ENCODE measurements around the gene NMNAT2. TPM values are rescaled to one million over a fixed set of nuclear protein-coding genes. Genes with fewer than 3 reads are reported as not detected.

Gene NMNAT2
- total and polyA plus RNA-seq, 9 donors = 0.49 to 2.5 (median 0.98) TPM

DNA sequence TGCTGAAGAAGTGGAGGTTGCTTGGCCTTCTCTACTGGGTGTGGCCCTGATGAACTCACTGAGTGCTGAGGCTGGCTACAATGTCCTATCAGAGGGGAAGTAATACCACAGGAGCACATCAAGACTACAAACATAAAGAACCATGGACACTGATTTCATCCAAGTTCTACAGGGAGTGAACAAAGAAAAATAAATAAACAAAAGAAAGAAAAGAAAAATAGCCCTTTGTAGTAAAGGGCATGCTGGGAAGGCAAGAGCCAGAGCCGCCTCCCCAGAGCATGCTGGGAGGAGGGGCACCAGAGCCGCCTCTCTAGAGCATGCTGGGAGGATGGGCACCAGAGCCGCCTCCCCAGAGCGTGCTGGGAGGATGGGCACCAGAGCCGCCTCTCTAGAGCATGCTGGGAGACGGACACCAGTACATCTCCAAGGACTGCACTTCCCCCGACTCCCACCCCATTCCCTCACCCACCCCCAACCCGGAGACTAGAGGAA, 166.2 kb downstream of the NMNAT2 start:
- H3K4me1 ChIP-seq (ENCODE audit: control insufficient read depth, insufficient read depth, low read length) = no peaks in the 10 kb centered on the region
- H3K27me3 ChIP-seq (ENCODE audit: control insufficient read depth, insufficient read depth, low read length) = no peaks in the 10 kb centered on the region
- no peak overlapping the region for H3K4me3 ChIP-seq (ENCODE audit: low read length)
- peaks cover 14% of the 10 kb centered on the region for H3K9me3 ChIP-seq (replicated peaks; ENCODE audit: control insufficient read depth, low read depth, low read length)
- no peak overlapping the region for H3K27ac ChIP-seq (ENCODE audit: low read length)
- no peak for DNase-seq
- H3K36me3 ChIP-seq (ENCODE audit: control insufficient read depth, insufficient read depth, low read length) = no peaks in the 10 kb centered on the region
- 100% methylated on average over 2 of the region's 8 CpGs for WGBS (ENCODE audit: insufficient coverage)

DNA sequence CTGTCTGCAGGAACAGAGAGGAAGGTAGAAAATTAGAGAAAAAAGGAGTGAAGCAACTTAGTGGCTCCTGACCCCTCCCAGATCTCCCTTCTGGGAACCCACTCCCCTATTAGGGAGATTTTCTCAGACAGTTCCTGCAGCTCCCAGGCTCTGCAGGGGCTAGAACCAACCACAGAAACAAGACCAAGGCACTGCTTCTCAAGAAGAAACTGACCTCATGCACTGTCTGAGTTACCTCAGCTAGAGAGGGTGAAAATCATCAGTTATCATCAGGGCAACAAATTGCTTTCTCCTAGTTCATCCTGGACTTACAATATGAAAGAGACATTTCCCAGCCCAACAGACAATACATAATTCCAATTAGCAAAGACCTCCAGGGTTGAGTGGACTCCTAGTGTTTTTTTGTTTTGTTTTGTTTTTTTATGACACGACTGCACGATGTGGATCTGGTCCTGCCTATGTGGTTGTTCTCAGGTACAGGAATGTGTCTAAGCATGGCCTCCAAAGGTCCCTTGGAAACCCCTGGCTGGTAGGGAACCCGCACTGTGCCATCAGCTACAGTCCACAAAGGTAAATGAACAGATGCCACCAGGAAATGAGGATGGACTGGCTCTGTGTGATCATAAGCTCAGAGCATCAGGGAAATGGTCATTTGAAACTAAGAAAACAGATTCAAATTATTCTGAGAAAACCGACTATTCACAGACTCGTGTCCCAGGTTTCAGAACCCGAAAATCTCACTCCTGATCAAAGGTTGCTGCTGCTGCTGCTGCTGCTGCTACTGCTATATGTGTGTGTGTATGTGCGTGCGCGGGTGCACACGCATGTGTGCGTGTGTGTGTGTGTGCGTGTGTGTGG, 166.8 kb downstream of the NMNAT2 start:
- 100% methylated on average over 4 of the region's 12 CpGs for WGBS (ENCODE audit: insufficient coverage)
- no peaks in the 10 kb centered on the region for H3K36me3 ChIP-seq (ENCODE audit: control insufficient read depth, insufficient read depth, low read length)
- H3K4me3 ChIP-seq (ENCODE audit: low read length) = no peak overlapping the region
- H3K27ac ChIP-seq (ENCODE audit: low read length) = no peak overlapping the region
- peaks cover 14% of the 10 kb centered on the region for H3K9me3 ChIP-seq (replicated peaks; ENCODE audit: control insufficient read depth, low read depth, low read length)
- no peaks in the 10 kb centered on the region for H3K27me3 ChIP-seq (ENCODE audit: control insufficient read depth, insufficient read depth, low read length)
- DNase-seq = no peak
- no peaks in the 10 kb centered on the region for H3K4me1 ChIP-seq (ENCODE audit: control insufficient read depth, insufficient read depth, low read length)

DNA sequence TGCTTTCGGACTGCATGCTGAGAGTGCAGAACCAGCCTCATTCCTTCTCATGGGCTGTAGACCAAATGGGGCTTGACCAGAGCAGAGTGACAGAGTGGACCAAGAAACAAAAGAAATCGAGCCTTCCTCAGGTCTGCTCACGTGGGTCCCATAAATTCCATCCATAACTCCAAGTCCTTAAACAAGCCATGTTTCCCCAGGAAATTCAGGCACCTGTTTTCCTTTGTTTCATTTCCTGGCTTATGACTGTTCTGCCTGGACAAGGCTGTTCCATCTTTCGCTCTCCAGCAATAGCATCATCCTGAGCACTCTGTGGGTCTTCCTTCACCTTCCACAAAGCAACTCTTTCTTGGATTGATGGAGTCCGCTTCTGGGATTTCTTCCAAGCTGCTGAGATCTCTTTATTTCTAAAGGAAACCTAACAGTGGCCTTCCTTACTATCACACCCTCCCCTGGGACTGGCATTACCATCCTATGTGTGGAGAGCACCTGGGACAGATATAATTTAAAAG, 168.2 kb downstream of the NMNAT2 start:
- DNase-seq = no peak
- Histone ChIP-seq H3K4me3 (ENCODE audit: low read length) (no peak overlapping the region), H3K27me3 (ENCODE audit: control insufficient read depth, insufficient read depth, low read length) (no peaks in the 10 kb centered on the region), H3K27ac (ENCODE audit: low read length) (no peak overlapping the region), H3K9me3 (replicated peaks; ENCODE audit: control insufficient read depth, low read depth, low read length) (peaks cover 13% of the 10 kb centered on the region), H3K4me1 (ENCODE audit: control insufficient read depth, insufficient read depth, low read length) (peaks cover 2% of the 10 kb centered on the region), H3K36me3 (ENCODE audit: control insufficient read depth, insufficient read depth, low read length) (no peaks in the 10 kb centered on the region)
- 79% methylated on average over 4 of the region's 5 CpGs for WGBS (ENCODE audit: insufficient coverage)

DNA sequence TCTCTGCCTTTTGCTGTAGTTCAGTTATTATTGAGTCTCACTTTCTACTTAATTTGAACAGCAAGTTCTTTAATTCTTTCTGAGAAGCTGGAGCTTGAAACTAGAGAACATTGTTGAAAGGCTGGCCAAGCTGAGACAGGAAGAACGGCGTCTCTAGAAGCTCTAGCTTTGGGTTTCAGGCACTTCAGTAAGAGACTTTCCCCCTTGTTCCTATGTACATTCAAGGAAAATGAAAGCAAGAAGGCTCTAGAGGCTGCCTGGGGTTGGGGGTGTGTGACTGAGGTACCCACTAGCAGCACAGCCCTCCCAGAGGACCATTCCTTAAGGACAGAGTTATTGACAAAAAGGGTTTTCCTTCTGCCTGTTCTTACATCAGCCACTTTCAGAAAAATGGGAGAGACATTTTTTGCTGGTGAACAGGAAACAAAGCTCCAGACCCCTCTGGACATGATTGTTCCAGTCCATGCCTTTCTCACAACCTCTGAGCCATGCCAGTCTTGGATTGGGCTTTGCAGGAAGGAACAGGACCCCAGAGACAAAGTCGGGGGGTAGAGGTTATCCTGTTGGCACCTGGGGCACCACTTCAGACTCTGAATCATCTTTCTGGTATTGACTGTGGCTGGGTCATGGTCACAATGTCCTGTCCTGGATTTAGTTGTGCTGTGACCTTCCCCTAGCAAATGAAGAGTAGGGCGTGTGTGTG, 169.0 kb downstream of the NMNAT2 start:
- H3K4me3 ChIP-seq (ENCODE audit: low read length) = no peak overlapping the region
- WGBS (ENCODE audit: insufficient coverage) = 80% methylated on average over 1 of the region's 4 CpGs
- H3K9me3 ChIP-seq (replicated peaks; ENCODE audit: control insufficient read depth, low read depth, low read length) = peaks cover 6% of the 10 kb centered on the region
- no peak for DNase-seq
- H3K36me3 ChIP-seq (ENCODE audit: control insufficient read depth, insufficient read depth, low read length) = no peaks in the 10 kb centered on the region
- peaks cover 8% of the 10 kb centered on the region for H3K4me1 ChIP-seq (ENCODE audit: control insufficient read depth, insufficient read depth, low read length)
- no peaks in the 10 kb centered on the region for H3K27me3 ChIP-seq (ENCODE audit: control insufficient read depth, insufficient read depth, low read length)
- no peak overlapping the region for H3K27ac ChIP-seq (ENCODE audit: low read length)

DNA sequence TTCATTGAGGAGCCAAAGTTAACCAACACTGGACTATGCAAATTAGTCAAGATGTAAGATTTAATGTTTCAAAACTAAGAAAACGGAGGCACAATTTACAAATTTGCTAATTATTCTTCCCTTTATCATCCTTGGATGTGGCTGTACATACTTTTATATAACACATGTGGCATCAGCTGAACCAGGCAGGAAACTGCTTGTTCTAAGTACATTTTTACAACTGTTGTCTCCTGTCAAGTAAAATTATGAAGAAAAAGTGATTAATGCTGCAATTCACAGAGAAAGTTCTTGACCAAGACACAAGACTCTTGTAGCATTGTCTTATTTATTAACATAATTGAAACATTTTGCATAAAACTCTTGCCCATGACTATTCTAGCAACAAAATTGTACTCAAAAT, 170.2 kb downstream of the NMNAT2 start:
- H3K9me3 ChIP-seq (replicated peaks; ENCODE audit: control insufficient read depth, low read depth, low read length) = peaks cover 6% of the 10 kb centered on the region
- H3K36me3 ChIP-seq (ENCODE audit: control insufficient read depth, insufficient read depth, low read length) = no peaks in the 10 kb centered on the region
- no peak overlapping the region for H3K4me3 ChIP-seq (ENCODE audit: low read length)
- H3K4me1 ChIP-seq (ENCODE audit: control insufficient read depth, insufficient read depth, low read length) = peaks cover 18% of the 10 kb centered on the region
- no peaks in the 10 kb centered on the region for H3K27me3 ChIP-seq (ENCODE audit: control insufficient read depth, insufficient read depth, low read length)
- H3K27ac ChIP-seq (ENCODE audit: low read length) = no peak overlapping the region
- DNase-seq = no peak
- WGBS (ENCODE audit: insufficient coverage) = 100% methylated on average over 1 of the region's 1 CpG

DNA sequence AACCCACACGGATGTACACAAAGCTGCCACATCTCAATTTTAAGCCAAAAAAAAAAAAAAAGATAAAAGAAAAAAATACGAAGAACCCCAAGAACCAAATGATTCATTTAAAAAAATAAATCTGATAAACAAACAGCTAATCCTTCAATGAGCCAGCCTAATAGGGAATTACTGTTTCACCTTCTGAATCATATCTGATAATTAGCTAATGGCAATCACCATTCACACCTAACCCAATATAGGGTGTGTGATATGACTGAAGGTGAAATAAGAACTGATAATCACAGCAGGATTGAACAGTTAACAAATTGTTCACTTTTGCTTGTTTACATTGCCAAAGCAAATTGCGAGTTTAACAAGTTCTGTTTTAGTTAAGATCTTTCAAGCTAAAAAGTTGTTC, 170.7 kb downstream of the NMNAT2 start:
- Histone ChIP-seq H3K4me1 (ENCODE audit: control insufficient read depth, insufficient read depth, low read length) (peaks cover 19% of the 10 kb centered on the region), H3K27ac (ENCODE audit: low read length) (no peak overlapping the region), H3K27me3 (ENCODE audit: control insufficient read depth, insufficient read depth, low read length) (no peaks in the 10 kb centered on the region), H3K4me3 (ENCODE audit: low read length) (no peak overlapping the region), H3K9me3 (replicated peaks; ENCODE audit: control insufficient read depth, low read depth, low read length) (peaks cover 6% of the 10 kb centered on the region), H3K36me3 (ENCODE audit: control insufficient read depth, insufficient read depth, low read length) (no peaks in the 10 kb centered on the region)
- DNase-seq = no peak
- WGBS (ENCODE audit: insufficient coverage) = 71% methylated on average over 1 of the region's 3 CpGs

DNA sequence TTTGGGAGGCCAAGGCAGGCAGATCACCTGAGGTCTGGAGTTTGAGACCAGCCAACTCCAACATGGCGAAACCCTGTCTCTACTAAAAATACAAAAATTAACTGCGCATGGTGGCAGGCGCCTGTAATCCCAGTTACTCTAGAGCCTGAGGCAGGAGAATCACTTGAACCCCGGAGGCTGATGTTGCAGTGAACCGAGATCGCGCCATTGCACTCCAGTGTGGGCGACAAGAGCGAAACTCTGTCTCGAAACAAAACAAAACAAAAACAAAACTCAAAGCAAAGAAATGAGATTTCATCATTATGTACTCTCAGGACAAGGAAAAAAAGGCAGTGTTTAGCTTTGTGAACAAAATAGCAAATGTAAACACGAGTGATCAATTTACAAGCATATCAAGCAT, 171.1 kb downstream of the NMNAT2 start:
- H3K4me1 ChIP-seq (ENCODE audit: control insufficient read depth, insufficient read depth, low read length) = peaks cover 22% of the 10 kb centered on the region
- H3K9me3 ChIP-seq (replicated peaks; ENCODE audit: control insufficient read depth, low read depth, low read length) = peaks cover 6% of the 10 kb centered on the region
- H3K27ac ChIP-seq (ENCODE audit: low read length) = no peak overlapping the region
- H3K36me3 ChIP-seq (ENCODE audit: control insufficient read depth, insufficient read depth, low read length) = no peaks in the 10 kb centered on the region
- WGBS (ENCODE audit: insufficient coverage) = 94% methylated on average over 7 of the region's 11 CpGs
- no peak for DNase-seq
- no peaks in the 10 kb centered on the region for H3K27me3 ChIP-seq (ENCODE audit: control insufficient read depth, insufficient read depth, low read length)
- H3K4me3 ChIP-seq (ENCODE audit: low read length) = no peak overlapping the region

DNA sequence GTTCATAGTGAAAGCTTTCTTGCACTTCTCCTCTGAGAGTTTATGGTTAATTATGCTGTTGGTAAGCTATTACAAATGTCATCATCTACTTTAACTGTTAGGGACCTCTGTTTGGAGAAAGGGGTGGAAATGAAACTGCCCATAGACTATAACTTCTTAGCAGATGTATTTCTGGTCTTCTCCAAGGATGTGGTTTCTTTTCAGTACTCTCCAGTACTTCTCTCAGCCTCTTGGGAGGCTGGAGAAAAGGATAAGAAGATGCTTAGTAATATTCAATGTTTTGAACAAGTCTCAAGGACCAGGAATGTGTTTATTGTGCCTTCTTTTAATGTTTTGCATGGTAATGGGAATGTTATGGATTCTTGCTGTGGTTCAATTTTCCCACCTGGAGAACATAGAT, 171.7 kb downstream of the NMNAT2 start:
- H3K36me3 ChIP-seq (ENCODE audit: control insufficient read depth, insufficient read depth, low read length) = no peaks in the 10 kb centered on the region
- no peak overlapping the region for H3K27ac ChIP-seq (ENCODE audit: low read length)
- H3K27me3 ChIP-seq (ENCODE audit: control insufficient read depth, insufficient read depth, low read length) = no peaks in the 10 kb centered on the region
- DNase-seq = no peak
- no peak overlapping the region for H3K4me3 ChIP-seq (ENCODE audit: low read length)
- peaks cover 6% of the 10 kb centered on the region for H3K9me3 ChIP-seq (replicated peaks; ENCODE audit: control insufficient read depth, low read depth, low read length)
- peaks cover 26% of the 10 kb centered on the region for H3K4me1 ChIP-seq (ENCODE audit: control insufficient read depth, insufficient read depth, low read length)

DNA sequence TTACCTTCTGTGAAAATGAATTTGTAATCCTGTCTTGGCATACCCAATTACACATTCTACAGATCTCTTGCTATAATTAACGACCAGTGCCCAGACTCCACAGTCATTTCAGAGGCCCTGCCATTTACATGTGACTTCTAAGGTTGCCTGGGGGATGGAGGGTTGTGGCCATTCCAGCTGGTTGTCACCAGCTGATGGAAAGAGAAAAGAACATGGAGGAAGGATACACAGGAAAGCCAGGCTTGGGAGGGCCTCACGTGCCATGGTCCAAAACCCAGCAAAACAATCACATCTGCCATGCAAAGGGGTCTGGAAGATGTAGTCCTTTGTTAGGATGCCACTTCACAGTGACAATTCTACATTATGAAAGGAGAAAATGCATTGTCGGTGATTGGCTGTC, 172.8 kb downstream of the NMNAT2 start:
- H3K4me3 ChIP-seq (ENCODE audit: low read length) = no peak overlapping the region
- H3K27me3 ChIP-seq (ENCODE audit: control insufficient read depth, insufficient read depth, low read length) = no peaks in the 10 kb centered on the region
- no CpG with 5 or more reads among the region's 3 CpGs for WGBS (ENCODE audit: insufficient coverage)
- H3K36me3 ChIP-seq (ENCODE audit: control insufficient read depth, insufficient read depth, low read length) = no peaks in the 10 kb centered on the region
- H3K27ac ChIP-seq (ENCODE audit: low read length) = no peak overlapping the region
- peaks cover 36% of the 10 kb centered on the region for H3K4me1 ChIP-seq (ENCODE audit: control insufficient read depth, insufficient read depth, low read length)
- no peak for DNase-seq
- H3K9me3 ChIP-seq (replicated peaks; ENCODE audit: control insufficient read depth, low read depth, low read length) = peaks cover 6% of the 10 kb centered on the region

DNA sequence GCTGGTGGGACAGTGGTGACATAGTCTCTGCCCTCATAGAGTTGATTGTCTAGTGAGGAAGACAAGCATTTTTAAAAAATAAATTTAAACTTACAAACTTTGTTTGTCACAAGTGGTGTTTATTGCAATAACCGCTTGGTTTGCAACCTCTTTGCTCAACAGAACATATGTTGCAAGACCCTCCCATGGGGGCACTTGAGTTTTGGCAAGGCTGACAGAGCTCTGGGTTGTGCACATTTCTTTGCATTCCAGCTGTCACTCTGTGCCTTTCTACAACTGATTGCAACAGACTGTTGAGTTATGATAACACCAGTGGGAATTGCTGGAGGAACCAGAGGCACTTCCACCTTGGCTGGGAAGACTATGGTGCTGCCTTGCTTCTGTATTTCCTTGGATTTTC, 173.7 kb downstream of the NMNAT2 start:
- Histone ChIP-seq H3K4me3 (ENCODE audit: low read length) (no peak overlapping the region), H3K36me3 (ENCODE audit: control insufficient read depth, insufficient read depth, low read length) (no peaks in the 10 kb centered on the region), H3K27ac (ENCODE audit: low read length) (peak overlapping the region; percentile 48), H3K4me1 (ENCODE audit: control insufficient read depth, insufficient read depth, low read length) (peaks cover 45% of the 10 kb centered on the region), H3K27me3 (ENCODE audit: control insufficient read depth, insufficient read depth, low read length) (no peaks in the 10 kb centered on the region), H3K9me3 (replicated peaks; ENCODE audit: control insufficient read depth, low read depth, low read length) (no peaks in the 10 kb centered on the region)
- no CpG with 5 or more reads among the region's 1 CpG for WGBS (ENCODE audit: insufficient coverage)
- DNase-seq = peak; percentile 95
